GM12878 (cell line): ENCODE results near the gene DIAPH1.
A peak's percentile ranks its signal among the peaks of the same experiment; 100 is the strongest.

Experiments used
- ATF7 ChIP-seq: fragments of 450-650 bp; IDR thresholded peaks from 2 replicates; pipeline ENCODE4 v1.6.1; 2016; ENCODE audit warnings: low read depth, mild to moderate bottlenecking
- CHD2 ChIP-seq: IDR thresholded peaks from 2 replicates; pipeline ENCODE4 v1.6.1; 2011; ENCODE audit warnings: low read depth, low read length, improper control_type of control experiment, borderline replicate concordance
- HCFC1 ChIP-seq: fragments of 150-350 bp; IDR thresholded peaks from 2 replicates; pipeline ENCODE4 v1.6.1; 2014; ENCODE audit warnings: low read length
- JUNB ChIP-seq: IDR thresholded peaks from 2 replicates; pipeline ENCODE4 v1.6.1; 2016; ENCODE audit warnings: antibody characterized with exemption, mild to moderate bottlenecking
- JUND ChIP-seq: IDR thresholded peaks from 2 replicates; pipeline ENCODE4 v1.6.1; 2012; ENCODE audit warnings: low read depth, mild to moderate bottlenecking, low read length, improper control_type of control experiment, moderate library complexity
- POLR2A ChIP-seq: IDR thresholded peaks from 2 replicates; pipeline ENCODE4 v1.6.1; 2011; ENCODE audit warnings: low read depth, mild to moderate bottlenecking, low read length
- SUZ12 ChIP-seq: fragments of 200-600 bp; sonication (generic); IDR thresholded peaks from one replicate; pipeline ENCODE4 v1.6.1; 2018; ENCODE audit warnings: antibody characterized with exemption, mild to moderate bottlenecking; ENCODE audit not compliant: unreplicated experiment
- TARDBP ChIP-seq: IDR thresholded peaks from 2 replicates; pipeline ENCODE4 v1.6.1; 2016; ENCODE audit warnings: borderline replicate concordance
- ZNF24 ChIP-seq: fragments of 450-650 bp; IDR thresholded peaks from 2 replicates; pipeline ENCODE4 v1.6.1; 2017; ENCODE audit warnings: antibody characterized with exemption, mild to moderate bottlenecking
- TF ChIP-seq, protein P1 (sequence below), 3 experiments: IDR thresholded peaks in 2 of 3; conservative IDR thresholded peaks in 1 of 3; 2 replicates each; pipeline ENCODE4 v1.5.1; 2011; ENCODE audit warnings: low read depth in 3 of 3, low read length in 3 of 3, mild to moderate bottlenecking in 3 of 3, control low read depth in 2 of 3, moderate library complexity in 2 of 3, inconsistent platforms in 1 of 3, mixed read lengths in 1 of 3; ENCODE audit not compliant: control insufficient read depth in 2 of 3, insufficient read depth in 1 of 3; ENCODE audit errors: extremely low read depth in 1 of 3
- TF ChIP-seq, protein P2 (sequence below): IDR thresholded peaks from 2 replicates; pipeline ENCODE4 v1.6.1; 2012; ENCODE audit warnings: low read length, inconsistent platforms
- TF ChIP-seq, protein P3 (sequence below): IDR thresholded peaks from 2 replicates; pipeline ENCODE4 v1.6.1; 2012; ENCODE audit warnings: improper control_type of control experiment, low read depth, low read length; ENCODE audit not compliant: insufficient replicate concordance

DNA sequence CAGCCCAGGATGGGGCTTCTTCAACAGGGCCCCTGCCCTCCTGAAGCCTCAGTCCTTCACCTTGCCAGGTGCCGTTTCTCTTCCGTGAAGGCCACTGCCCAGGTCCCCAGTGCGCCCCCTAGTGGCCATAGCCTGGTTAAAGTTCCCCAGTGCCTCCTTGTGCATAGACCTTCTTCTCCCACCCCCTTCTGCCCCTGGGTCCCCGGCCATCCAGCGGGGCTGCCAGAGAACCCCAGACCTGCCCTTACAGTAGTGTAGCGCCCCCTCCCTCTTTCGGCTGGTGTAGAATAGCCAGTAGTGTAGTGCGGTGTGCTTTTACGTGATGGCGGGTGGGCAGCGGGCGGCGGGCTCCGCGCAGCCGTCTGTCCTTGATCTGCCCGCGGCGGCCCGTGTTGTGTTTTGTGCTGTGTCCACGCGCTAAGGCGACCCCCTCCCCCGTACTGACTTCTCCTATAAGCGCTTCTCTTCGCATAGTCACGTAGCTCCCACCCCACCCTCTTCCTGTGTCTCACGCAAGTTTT is 106.3 kb downstream of the DIAPH1 start:
- TF ChIP-seq SUZ12 (no peak), CHD2 (no peak), JUND (no peak), TARDBP (no peak), ATF7 (no peak), HCFC1 (no peak), POLR2A (no peak; the same call in 1 of the 2 replicates), ZNF24 (no peak), JUNB (no peak)
- TF ChIP-seq, protein P1, sequence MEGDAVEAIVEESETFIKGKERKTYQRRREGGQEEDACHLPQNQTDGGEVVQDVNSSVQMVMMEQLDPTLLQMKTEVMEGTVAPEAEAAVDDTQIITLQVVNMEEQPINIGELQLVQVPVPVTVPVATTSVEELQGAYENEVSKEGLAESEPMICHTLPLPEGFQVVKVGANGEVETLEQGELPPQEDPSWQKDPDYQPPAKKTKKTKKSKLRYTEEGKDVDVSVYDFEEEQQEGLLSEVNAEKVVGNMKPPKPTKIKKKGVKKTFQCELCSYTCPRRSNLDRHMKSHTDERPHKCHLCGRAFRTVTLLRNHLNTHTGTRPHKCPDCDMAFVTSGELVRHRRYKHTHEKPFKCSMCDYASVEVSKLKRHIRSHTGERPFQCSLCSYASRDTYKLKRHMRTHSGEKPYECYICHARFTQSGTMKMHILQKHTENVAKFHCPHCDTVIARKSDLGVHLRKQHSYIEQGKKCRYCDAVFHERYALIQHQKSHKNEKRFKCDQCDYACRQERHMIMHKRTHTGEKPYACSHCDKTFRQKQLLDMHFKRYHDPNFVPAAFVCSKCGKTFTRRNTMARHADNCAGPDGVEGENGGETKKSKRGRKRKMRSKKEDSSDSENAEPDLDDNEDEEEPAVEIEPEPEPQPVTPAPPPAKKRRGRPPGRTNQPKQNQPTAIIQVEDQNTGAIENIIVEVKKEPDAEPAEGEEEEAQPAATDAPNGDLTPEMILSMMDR (IDR thresholded peaks at IDR 0.05 in 2 of 3, conservative IDR thresholded peaks at IDR 0.05 in 1 of 3; ENCODE audit: control insufficient read depth in 2 of 3, extremely low read depth in 1 of 3, insufficient read depth in 1 of 3, low read depth in 3 of 3, low read length in 3 of 3) = peak; percentile 81 to 94 (median 89)
- TF ChIP-seq, protein P2, sequence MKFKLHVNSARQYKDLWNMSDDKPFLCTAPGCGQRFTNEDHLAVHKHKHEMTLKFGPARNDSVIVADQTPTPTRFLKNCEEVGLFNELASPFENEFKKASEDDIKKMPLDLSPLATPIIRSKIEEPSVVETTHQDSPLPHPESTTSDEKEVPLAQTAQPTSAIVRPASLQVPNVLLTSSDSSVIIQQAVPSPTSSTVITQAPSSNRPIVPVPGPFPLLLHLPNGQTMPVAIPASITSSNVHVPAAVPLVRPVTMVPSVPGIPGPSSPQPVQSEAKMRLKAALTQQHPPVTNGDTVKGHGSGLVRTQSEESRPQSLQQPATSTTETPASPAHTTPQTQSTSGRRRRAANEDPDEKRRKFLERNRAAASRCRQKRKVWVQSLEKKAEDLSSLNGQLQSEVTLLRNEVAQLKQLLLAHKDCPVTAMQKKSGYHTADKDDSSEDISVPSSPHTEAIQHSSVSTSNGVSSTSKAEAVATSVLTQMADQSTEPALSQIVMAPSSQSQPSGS = no peak
- TF ChIP-seq, protein P3, sequence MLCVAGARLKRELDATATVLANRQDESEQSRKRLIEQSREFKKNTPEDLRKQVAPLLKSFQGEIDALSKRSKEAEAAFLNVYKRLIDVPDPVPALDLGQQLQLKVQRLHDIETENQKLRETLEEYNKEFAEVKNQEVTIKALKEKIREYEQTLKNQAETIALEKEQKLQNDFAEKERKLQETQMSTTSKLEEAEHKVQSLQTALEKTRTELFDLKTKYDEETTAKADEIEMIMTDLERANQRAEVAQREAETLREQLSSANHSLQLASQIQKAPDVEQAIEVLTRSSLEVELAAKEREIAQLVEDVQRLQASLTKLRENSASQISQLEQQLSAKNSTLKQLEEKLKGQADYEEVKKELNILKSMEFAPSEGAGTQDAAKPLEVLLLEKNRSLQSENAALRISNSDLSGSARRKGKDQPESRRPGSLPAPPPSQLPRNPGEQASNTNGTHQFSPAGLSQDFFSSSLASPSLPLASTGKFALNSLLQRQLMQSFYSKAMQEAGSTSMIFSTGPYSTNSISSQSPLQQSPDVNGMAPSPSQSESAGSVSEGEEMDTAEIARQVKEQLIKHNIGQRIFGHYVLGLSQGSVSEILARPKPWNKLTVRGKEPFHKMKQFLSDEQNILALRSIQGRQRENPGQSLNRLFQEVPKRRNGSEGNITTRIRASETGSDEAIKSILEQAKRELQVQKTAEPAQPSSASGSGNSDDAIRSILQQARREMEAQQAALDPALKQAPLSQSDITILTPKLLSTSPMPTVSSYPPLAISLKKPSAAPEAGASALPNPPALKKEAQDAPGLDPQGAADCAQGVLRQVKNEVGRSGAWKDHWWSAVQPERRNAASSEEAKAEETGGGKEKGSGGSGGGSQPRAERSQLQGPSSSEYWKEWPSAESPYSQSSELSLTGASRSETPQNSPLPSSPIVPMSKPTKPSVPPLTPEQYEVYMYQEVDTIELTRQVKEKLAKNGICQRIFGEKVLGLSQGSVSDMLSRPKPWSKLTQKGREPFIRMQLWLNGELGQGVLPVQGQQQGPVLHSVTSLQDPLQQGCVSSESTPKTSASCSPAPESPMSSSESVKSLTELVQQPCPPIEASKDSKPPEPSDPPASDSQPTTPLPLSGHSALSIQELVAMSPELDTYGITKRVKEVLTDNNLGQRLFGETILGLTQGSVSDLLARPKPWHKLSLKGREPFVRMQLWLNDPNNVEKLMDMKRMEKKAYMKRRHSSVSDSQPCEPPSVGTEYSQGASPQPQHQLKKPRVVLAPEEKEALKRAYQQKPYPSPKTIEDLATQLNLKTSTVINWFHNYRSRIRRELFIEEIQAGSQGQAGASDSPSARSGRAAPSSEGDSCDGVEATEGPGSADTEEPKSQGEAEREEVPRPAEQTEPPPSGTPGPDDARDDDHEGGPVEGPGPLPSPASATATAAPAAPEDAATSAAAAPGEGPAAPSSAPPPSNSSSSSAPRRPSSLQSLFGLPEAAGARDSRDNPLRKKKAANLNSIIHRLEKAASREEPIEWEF = no peak
